Colonic mucosa (tissue), 4 donors: ENCODE data around the gene RABEP2. TPM values are rescaled to one million over a fixed set of nuclear protein-coding genes. Genes with fewer than 3 reads are reported as not detected.
"Not testable (repeated sequence)": the region's sequence is repeated elsewhere in the genome, so short reads cannot be mapped to it uniquely, and the experiment has no call there.

Source experiments
- DNase-seq: peaks from one replicate; pipeline ENCODE4 v3.0.0-alpha.2; 2020
- H3K27ac ChIP-seq: fragments of 200-600 bp; one replicate; pipeline ENCODE4 v1.8.0; 2021
- H3K27me3 ChIP-seq: fragments of 200-600 bp; one replicate; pipeline ENCODE4 v1.8.0; 2021
- H3K36me3 ChIP-seq: fragments of 200-600 bp; one replicate; pipeline ENCODE4 v1.8.0; 2021
- H3K4me1 ChIP-seq: fragments of 200-600 bp; one replicate; pipeline ENCODE4 v1.8.0; 2021; ENCODE audit warnings: mild to moderate bottlenecking
- H3K4me3 ChIP-seq: fragments of 200-600 bp; one replicate; pipeline ENCODE4 v1.8.0; 2021
- H3K9ac ChIP-seq, 2 donors: one replicate each; pipeline ENCODE4 v1.7.0; 2013; ENCODE audit warnings: control low read depth in 2 of 2, low read depth in 2 of 2, low read length in 2 of 2
- H3K9me3 ChIP-seq: fragments of 200-600 bp; one replicate; pipeline ENCODE4 v1.8.0; 2021
- CTCF ChIP-seq: fragments of 200-600 bp; IDR thresholded peaks from one replicate; pipeline ENCODE4 v1.8.0; 2022; ENCODE audit warnings: antibody characterized with exemption, mild to moderate bottlenecking
- intact Hi-C: fragments of 100-400 bp; cut with DNase I; formaldehyde crosslinking; loops from one replicate; pipeline ENCODE4 v1.14.1; 2022
- total RNA-seq, 2 donors: library from RNA; stranded (reverse); fragmentation: NEBNext Ultra II Directional in 1 of 2; extraction: Animal tissue kit (Norgen Biotek cat#: 25700) in 1 of 2; gene quantifications; one replicate each; pipeline ENCODE4 v1.2.1, GENCODE V29; 2021
- donor health status: healthy.
- donor health status: DM: no; HTN: no; CAD: no.
- donor health status: DM: no; HTN: no; CAD: no.

Gene RABEP2
- total RNA-seq, 2 donors from 2014 or later = 24.5 to 47.4 TPM

GRCh38 chr16:28898266-28898665 is 26.8 kb downstream of the RABEP2 start:
- no peak for DNase-seq
- H3K9me3 ChIP-seq = no peaks in the 10 kb centered on the region
- TF ChIP-seq CTCF = no peak
- H3K4me3 ChIP-seq = no peak overlapping the region
- no peaks in the 10 kb centered on the region for H3K27me3 ChIP-seq
- no peaks in the 10 kb centered on the region for H3K36me3 ChIP-seq
- no peak overlapping the region for H3K9ac ChIP-seq
- H3K4me1 ChIP-seq = no peaks in the 10 kb centered on the region
- intact Hi-C loops = no loop called here
- H3K27ac ChIP-seq = no peak overlapping the region

DNA sequence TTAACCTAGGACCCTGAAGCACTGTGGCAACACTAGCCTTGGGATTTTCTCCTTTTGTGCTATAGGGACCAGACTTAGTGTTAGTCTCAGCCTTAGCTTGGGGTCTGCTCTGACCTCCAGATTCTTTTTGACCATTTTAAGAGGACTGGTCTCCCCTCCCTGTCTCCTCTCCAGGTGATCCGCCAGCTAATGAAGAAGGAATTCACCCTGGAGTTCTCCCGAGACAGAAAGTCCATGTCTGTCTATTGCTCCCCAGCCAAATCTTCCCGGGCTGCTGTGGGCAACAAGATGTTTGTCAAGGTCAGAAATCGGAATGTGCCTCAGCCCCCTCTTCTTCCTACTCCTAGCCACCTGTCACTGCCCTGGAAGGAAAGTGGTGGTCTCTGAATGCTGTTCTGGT is 27.2 kb downstream of the RABEP2 start:
- Histone ChIP-seq H3K36me3 (no peaks in the 10 kb centered on the region), H3K4me3 (no peak overlapping the region), H3K27me3 (no peaks in the 10 kb centered on the region), H3K9ac (no peak overlapping the region), H3K4me1 (no peaks in the 10 kb centered on the region), H3K27ac (no peak overlapping the region), H3K9me3 (no peaks in the 10 kb centered on the region)
- intact Hi-C loops = no loop called here
- DNase-seq = no peak
- no peak for TF ChIP-seq CTCF

DNA sequence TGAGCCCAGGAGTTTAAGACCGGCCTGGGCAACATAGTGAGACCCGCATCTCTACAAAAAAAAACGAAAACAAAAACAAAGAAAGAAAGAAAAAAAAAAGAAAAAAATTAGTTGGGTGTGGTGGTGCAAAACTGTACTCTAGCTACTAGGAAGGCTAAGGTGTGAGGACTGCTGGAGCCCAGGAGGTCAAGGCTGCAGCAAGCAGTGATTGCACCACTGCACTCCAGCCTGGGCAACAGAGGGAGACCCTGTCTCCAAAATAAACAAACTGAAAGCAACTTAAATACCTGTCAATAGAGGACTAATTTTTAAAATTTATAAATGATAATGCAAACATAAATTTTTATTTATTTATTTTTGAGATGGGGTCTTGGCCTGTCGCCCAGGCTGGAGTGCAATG is 29.4 kb downstream of the RABEP2 start:
- no peak for DNase-seq
- H3K9me3 ChIP-seq = no peaks in the 10 kb centered on the region
- intact Hi-C loops = no loop called here
- no peak overlapping the region for H3K4me3 ChIP-seq
- no peak overlapping the region for H3K9ac ChIP-seq
- H3K27me3 ChIP-seq = no peaks in the 10 kb centered on the region
- H3K36me3 ChIP-seq = no peaks in the 10 kb centered on the region
- TF ChIP-seq CTCF = no peak
- H3K4me1 ChIP-seq = no peaks in the 10 kb centered on the region
- H3K27ac ChIP-seq = no peak overlapping the region

- intact Hi-C loops = no loop called here
- Histone ChIP-seq H3K27me3 (no peaks in the 10 kb centered on the region), H3K36me3 (no peaks in the 10 kb centered on the region), H3K4me3 (no peak overlapping the region), H3K9me3 (no peaks in the 10 kb centered on the region), H3K4me1 (no peaks in the 10 kb centered on the region), H3K9ac (no peak overlapping the region), H3K27ac (no peak overlapping the region)
- no peak for TF ChIP-seq CTCF
- no peak for DNase-seq
Observed at GRCh38 chr16:28893291-28893690, 31.7 kb downstream of the RABEP2 start.

GRCh38 chr16:28891964-28892890 is 32.8 kb downstream of the RABEP2 start:
- H3K36me3 ChIP-seq = no peaks in the 10 kb centered on the region
- H3K4me1 ChIP-seq = no peaks in the 10 kb centered on the region
- no peak for DNase-seq
- no peaks in the 10 kb centered on the region for H3K27me3 ChIP-seq
- H3K9me3 ChIP-seq = no peaks in the 10 kb centered on the region
- H3K4me3 ChIP-seq = no peak overlapping the region
- TF ChIP-seq CTCF = no peak
- H3K27ac ChIP-seq = no peak overlapping the region
- H3K9ac ChIP-seq = no peak overlapping the region
- intact Hi-C loops = no loop called here

GRCh38 chr16:28890355-28890754 is 34.7 kb downstream of the RABEP2 start:
- H3K27ac ChIP-seq, H3K9ac ChIP-seq, H3K27me3 ChIP-seq, intact Hi-C loops, H3K9me3 ChIP-seq, H3K4me1 ChIP-seq, H3K4me3 ChIP-seq, DNase-seq, H3K36me3 ChIP-seq: not testable (repeated sequence)
